T47D (cell line): Measurements from ENCODE around the gene NFE2L3.

ENCODE experiments used
- DNase-seq, 2 experiments: peaks; one replicate each; pipeline versions ENCODE4 v3.0.0 to v3.0.0-alpha.2; 2011 to 2012; ENCODE audit warnings: low read depth in 1 of 2, low spot score in 1 of 2
- JUND ChIP-seq: IDR thresholded peaks from 2 replicates; pipeline ENCODE4 v1.6.1; 2012; ENCODE audit warnings: low read depth
- in situ Hi-C: cut with HindIII; loops from 2 replicates; pipeline ENCODE4 v1.10.0; 2016; ENCODE audit warnings: low sequenced_read_pairs, low pct_unique_long_range_greater_than_20kb

Gene NFE2L3

GRCh38 chr7:26195867-26196657, 44.1 kb downstream of the NFE2L3 start:
- TF ChIP-seq JUND = no peak
- in situ Hi-C loops = no loop called here
- no peak for DNase-seq

GRCh38 chr7:26197153-26198115, 45.4 kb downstream of the NFE2L3 start:
- in situ Hi-C loops = no loop called here
- no peak for TF ChIP-seq JUND
- DNase-seq = no peak

- no peak for TF ChIP-seq JUND
- peak in 1 of 2 experiments; percentile 58 for DNase-seq
- in situ Hi-C loops = no loop called here
Measured at GRCh38 chr7:26198133-26198780, 46.3 kb downstream of the NFE2L3 start.

- DNase-seq = no peak
- in situ Hi-C loops = no loop called here
- no peak for TF ChIP-seq JUND
Measured at GRCh38 chr7:26198781-26199169, 46.8 kb downstream of the NFE2L3 start.

- no peak for TF ChIP-seq JUND
- DNase-seq = peak in 1 of 2 experiments; percentile 78
- in situ Hi-C loops = no loop called here
Measured at GRCh38 chr7:26199301-26200037, 47.5 kb downstream of the NFE2L3 start.

GRCh38 chr7:26200038-26200443, 48.0 kb downstream of the NFE2L3 start:
- in situ Hi-C loops = no loop called here
- no peak for TF ChIP-seq JUND
- DNase-seq = peak; percentile 36 to 72

GRCh38 chr7:26200444-26201246, 48.6 kb downstream of the NFE2L3 start, which contains the start of gene HNRNPA2B1:
HNRNPA2B1 (minus strand) TSS chr7:26200746; CDS start chr7:26200577, 169 bp downstream.
- DNase-seq = peak; percentile 78 to 98
- in situ Hi-C loops = no loop called here
- TF ChIP-seq JUND = no peak

- no peak for TF ChIP-seq JUND
- DNase-seq = peak; percentile 85 to 95
- in situ Hi-C loops = no loop called here
Measured at GRCh38 chr7:26201247-26202018, 49.4 kb downstream of the NFE2L3 start, which contains the start of gene CBX3. CBX3 (plus strand) TSS chr7:26201745; CDS start chr7:26202999, 1,254 bp downstream.

- no peak for TF ChIP-seq JUND
- in situ Hi-C loops = no loop called here
- DNase-seq = peak in 1 of 2 experiments; percentile 61
Measured at GRCh38 chr7:26202019-26202990, 50.3 kb downstream of the NFE2L3 start.
